Measurements from ENCODE around the gene SLC22A12.

DNA sequence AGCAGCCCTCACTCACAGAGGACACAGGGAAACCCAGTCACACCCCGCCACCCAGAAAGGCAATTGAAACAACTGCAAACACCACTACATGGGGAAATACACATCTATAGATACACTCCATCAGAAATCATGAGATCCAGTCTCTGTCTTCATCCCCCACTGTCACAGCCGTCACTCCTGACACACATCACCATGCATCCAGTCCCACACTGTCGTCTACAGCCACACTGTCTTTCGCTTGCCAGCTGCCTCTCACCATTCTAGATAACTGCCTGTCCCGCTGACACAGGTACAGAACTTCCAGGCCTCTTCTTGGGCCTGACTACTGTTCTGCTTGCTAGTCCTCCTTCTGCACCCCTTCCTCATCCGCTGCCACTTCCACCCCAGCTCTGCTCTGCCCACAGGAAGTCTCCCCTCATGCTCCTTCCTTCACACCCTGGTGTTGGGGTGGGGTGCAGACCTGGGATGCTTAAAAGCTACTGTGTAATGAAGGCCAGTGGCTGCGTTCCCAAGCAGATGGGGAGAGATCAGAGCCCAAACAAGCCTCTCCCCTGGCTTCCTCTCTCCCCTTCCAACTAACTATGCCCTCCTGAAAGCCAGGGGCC, 42.6 kb downstream of the SLC22A12 start:
- TF ChIP-seq, protein P1, sequence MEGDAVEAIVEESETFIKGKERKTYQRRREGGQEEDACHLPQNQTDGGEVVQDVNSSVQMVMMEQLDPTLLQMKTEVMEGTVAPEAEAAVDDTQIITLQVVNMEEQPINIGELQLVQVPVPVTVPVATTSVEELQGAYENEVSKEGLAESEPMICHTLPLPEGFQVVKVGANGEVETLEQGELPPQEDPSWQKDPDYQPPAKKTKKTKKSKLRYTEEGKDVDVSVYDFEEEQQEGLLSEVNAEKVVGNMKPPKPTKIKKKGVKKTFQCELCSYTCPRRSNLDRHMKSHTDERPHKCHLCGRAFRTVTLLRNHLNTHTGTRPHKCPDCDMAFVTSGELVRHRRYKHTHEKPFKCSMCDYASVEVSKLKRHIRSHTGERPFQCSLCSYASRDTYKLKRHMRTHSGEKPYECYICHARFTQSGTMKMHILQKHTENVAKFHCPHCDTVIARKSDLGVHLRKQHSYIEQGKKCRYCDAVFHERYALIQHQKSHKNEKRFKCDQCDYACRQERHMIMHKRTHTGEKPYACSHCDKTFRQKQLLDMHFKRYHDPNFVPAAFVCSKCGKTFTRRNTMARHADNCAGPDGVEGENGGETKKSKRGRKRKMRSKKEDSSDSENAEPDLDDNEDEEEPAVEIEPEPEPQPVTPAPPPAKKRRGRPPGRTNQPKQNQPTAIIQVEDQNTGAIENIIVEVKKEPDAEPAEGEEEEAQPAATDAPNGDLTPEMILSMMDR (IDR thresholded peaks at IDR 0.05): no peak
- TF ChIP-seq POLR2A (IDR thresholded peaks at IDR 0.05): no peak
